WI38 (cell line): ENCODE data around the gene VPS4B.

Source experiments
- H3K4me3 ChIP-seq: 2 replicates; pipeline ENCODE4 v1.5.1; 2011; ENCODE audit warnings: low read depth, mild to moderate bottlenecking, control low read depth, low read length
- CTCF ChIP-seq: IDR thresholded peaks from 2 replicates; pipeline ENCODE4 v1.5.1; 2012; ENCODE audit warnings: low read depth, mild to moderate bottlenecking, control low read depth, low read length

The VPS4B gene

GRCh38 chr18:63394954-63395353 lies 27.3 kb downstream of the VPS4B start:
- no peak for TF ChIP-seq CTCF
- H3K4me3 ChIP-seq, result no peak overlapping the region

- no peak for TF ChIP-seq CTCF
These were observed 34.4 kb downstream of the VPS4B start for GRCh38 chr18:63387861-63388260.

GRCh38 chr18:63382843-63383242 lies 39.4 kb downstream of the VPS4B start:
- TF ChIP-seq CTCF, result no peak
- H3K4me3 ChIP-seq, result no peak overlapping the region

More at GRCh38 chr18:63387861-63388260, 34.4 kb downstream of the VPS4B start:
- no peak overlapping the region for H3K4me3 ChIP-seq

GRCh38 chr18:63379639-63379962 lies 42.7 kb downstream of the VPS4B start:
- TF ChIP-seq CTCF, result no peak
- H3K4me3 ChIP-seq, result no peak overlapping the region

- no peak for TF ChIP-seq CTCF
These were observed 43.2 kb downstream of the VPS4B start for GRCh38 chr18:63378919-63379638.

GRCh38 chr18:63377275-63377980 lies 44.8 kb downstream of the VPS4B start:
- TF ChIP-seq CTCF, result no peak

More at GRCh38 chr18:63378919-63379638, 43.2 kb downstream of the VPS4B start:
- H3K4me3 ChIP-seq, result no peak overlapping the region

GRCh38 chr18:63376538-63376937 lies 45.7 kb downstream of the VPS4B start:
- no peak overlapping the region for H3K4me3 ChIP-seq
- TF ChIP-seq CTCF, result no peak

More at GRCh38 chr18:63377275-63377980, 44.8 kb downstream of the VPS4B start:
- H3K4me3 ChIP-seq, result no peak overlapping the region
